C4-2B (cell line): Measurements from ENCODE around the gene PCSK1.

Experiments
- CTCF ChIP-seq: fragments of 450-650 bp; conservative IDR thresholded peaks from 2 replicates; pipeline ENCODE4 v1.5.1; 2017; ENCODE audit warnings: mild to moderate bottlenecking
- ZFX ChIP-seq: fragments of 450-650 bp; IDR thresholded peaks from 2 replicates; pipeline ENCODE4 v1.6.1; 2017

GRCh38 chr5:96440185-96440538, 7.1 kb upstream of the PCSK1 start:
- TF ChIP-seq CTCF (no peak; the same call in none of the 2 replicates), ZFX (no peak)
